ENCODE results near the gene C22orf39. TPM values are rescaled to one million over a fixed set of nuclear protein-coding genes. Genes with fewer than 3 reads are reported as not detected.

The C22orf39 gene
- 10 to 100 TPM; 12.4 to 22.4 TPM for total RNA-seq
- polyA plus RNA-seq = 10 to 100 TPM; 11.3 to 14.6 TPM

- Histone ChIP-seq H3K4me3 (ENCODE audit: low read depth in 1 of 3, low read length in 3 of 3) (peak within 1 kb of the TSS; percentile 82 to 91 (median 89)), H3K9me3 (ENCODE audit: control insufficient read depth in 4 of 4, low read length in 3 of 4) (no peaks in the 10 kb centered on the region), H3K27ac (ENCODE audit: low read depth in 1 of 2, low read length in 2 of 2) (peak within 1 kb of the TSS; percentile 93 to 97), H3K36me3 (ENCODE audit: control insufficient read depth in 4 of 4, insufficient read depth in 3 of 4, low read depth in 1 of 4, low read length in 3 of 4) (peaks cover 0 to 27% (median 15%) of the 10 kb centered on the region in 4 donors), H3K27me3 (ENCODE audit: control insufficient read depth in 4 of 4, insufficient read depth in 4 of 4, low read length in 3 of 4) (no peaks in the 10 kb centered on the region), H3K4me1 (ENCODE audit: control insufficient read depth in 4 of 4, insufficient read depth in 4 of 4, low read length in 3 of 4) (peaks cover 4 to 19% (median 12%) of the 10 kb centered on the region in 4 donors), H3K9ac (ENCODE audit: low read depth in 1 of 2, low read length in 2 of 2) (peak within 1 kb of the TSS; percentile 83 to 89)
- under 1% methylated on average over 92 of the region's 92 CpGs for WGBS
- DNase-seq (ENCODE audit: low spot score) = peak; percentile 86
- TF ChIP-seq SP1 (IDR thresholded peaks at IDR 0.05) = peak; percentile 52
- no peak for TF ChIP-seq MAX (IDR thresholded peaks at IDR 0.05)
- TF ChIP-seq RXRA (IDR thresholded peaks at IDR 0.05) = no peak
- TF ChIP-seq YY1 (IDR thresholded peaks at IDR 0.05) = peak; percentile 96
- TF ChIP-seq RAD21 (IDR thresholded peaks at IDR 0.05) = peak in 1 of 2 donors; percentile 2
- TF ChIP-seq HNF4A (conservative IDR thresholded peaks at IDR 0.05) = no peak
- TF ChIP-seq FOXA2 (IDR thresholded peaks at IDR 0.05) = no peak
- no peak for TF ChIP-seq TAF1 (conservative IDR thresholded peaks at IDR 0.05)
Observed at GRCh38 chr22:19447330-19448075, at the start of gene C22orf39. C22orf39 (minus strand) TSS chr22:19447711; CDS start chr22:19447688, 23 bp downstream.

- Histone ChIP-seq H3K4me1 (ENCODE audit: control insufficient read depth in 4 of 4, insufficient read depth in 4 of 4, low read length in 3 of 4) (no peaks in the 10 kb centered on the region), H3K36me3 (ENCODE audit: control insufficient read depth in 4 of 4, insufficient read depth in 3 of 4, low read depth in 1 of 4, low read length in 3 of 4) (no peaks in the 10 kb centered on the region), H3K4me3 (ENCODE audit: low read depth in 1 of 3, low read length in 3 of 3) (no peak overlapping the region), H3K9ac (ENCODE audit: low read depth in 1 of 2, low read length in 2 of 2) (no peak overlapping the region), H3K9me3 (ENCODE audit: control insufficient read depth in 4 of 4, low read length in 3 of 4) (no peaks in the 10 kb centered on the region), H3K27me3 (ENCODE audit: control insufficient read depth in 4 of 4, insufficient read depth in 4 of 4, low read length in 3 of 4) (no peaks in the 10 kb centered on the region), H3K27ac (ENCODE audit: low read depth in 1 of 2, low read length in 2 of 2) (no peak overlapping the region)
- no peak for TF ChIP-seq EGR1 (IDR thresholded peaks at IDR 0.05; ENCODE audit: low read depth in 2 of 2)
- TF ChIP-seq REST (IDR thresholded peaks at IDR 0.05) = no peak
- no peak for TF ChIP-seq TAF1 (conservative IDR thresholded peaks at IDR 0.05)
- no peak for TF ChIP-seq FOXA2 (IDR thresholded peaks at IDR 0.05)
- TF ChIP-seq NR2F2 (IDR thresholded peaks at IDR 0.05) = no peak
- TF ChIP-seq JUND (IDR thresholded peaks at IDR 0.05) = no peak
- no peak for TF ChIP-seq HNF4A (conservative IDR thresholded peaks at IDR 0.05)
- TF ChIP-seq FOXA1 (IDR thresholded peaks at IDR 0.05) = no peak
- TF ChIP-seq GABPA (IDR thresholded peaks at IDR 0.05 in 1 of 2, conservative IDR thresholded peaks at IDR 0.05 in 1 of 2) = no peak
- no peak for TF ChIP-seq ZBTB33 (IDR thresholded peaks at IDR 0.05)
- no peak for TF ChIP-seq RAD21 (IDR thresholded peaks at IDR 0.05)
- TF ChIP-seq ATF3 (IDR thresholded peaks at IDR 0.05) = no peak
- TF ChIP-seq SP1 (IDR thresholded peaks at IDR 0.05) = no peak
- no peak for TF ChIP-seq HNF4G (IDR thresholded peaks at IDR 0.05)
- TF ChIP-seq CTCF (IDR thresholded peaks at IDR 0.05; ENCODE audit: low read depth, low read length, missing input control) = no peak
- no peak for TF ChIP-seq RXRA (IDR thresholded peaks at IDR 0.05)
- no peak for TF ChIP-seq MAX (IDR thresholded peaks at IDR 0.05)
- TF ChIP-seq YY1 (IDR thresholded peaks at IDR 0.05) = no peak
- no peak for DNase-seq (ENCODE audit: low spot score)
- WGBS = 80% methylated on average over 3 of the region's 3 CpGs
Observed at GRCh38 chr22:19497245-19497644, 49.7 kb upstream of the C22orf39 start.

Data from liver (tissue), 9 donors.